Stimulated activated CD4-positive, alpha-beta T cell treated with anti-CD3 and anti-CD28 coated beads, Interleukin-15, amount 100 ng/mL, for 24 hours (primary cell): ENCODE results near the gene TCP11L2.
"Not testable (repeated sequence)": the region's sequence is repeated elsewhere in the genome, so short reads cannot be mapped to it uniquely, and the experiment has no call there.

Source experiments
- DNase-seq: peaks from one replicate; pipeline ENCODE4 v3.0.0-alpha.2; 2020

TCP11L2 gene

GRCh38 chr12:106284358-106285105, 18.0 kb upstream of the TCP11L2 start:
- no peak for DNase-seq

GRCh38 chr12:106285982-106286381, 16.6 kb upstream of the TCP11L2 start:
- DNase-seq: no peak

- DNase-seq: not testable (repeated sequence)
Measured at GRCh38 chr12:106286576-106287162, 15.9 kb upstream of the TCP11L2 start.

GRCh38 chr12:106287364-106287763, 15.2 kb upstream of the TCP11L2 start:
- no peak for DNase-seq

GRCh38 chr12:106288101-106288493, 14.4 kb upstream of the TCP11L2 start:
- no peak for DNase-seq

- DNase-seq: peak; percentile 48
Measured at GRCh38 chr12:106288494-106289195, 13.9 kb upstream of the TCP11L2 start.

GRCh38 chr12:106289196-106289681, 13.3 kb upstream of the TCP11L2 start:
- no peak for DNase-seq

GRCh38 chr12:106290666-106291065, 11.9 kb upstream of the TCP11L2 start:
- no peak for DNase-seq

- no peak for DNase-seq
Measured at GRCh38 chr12:106291342-106291741, 11.2 kb upstream of the TCP11L2 start.

- DNase-seq: no peak
Measured at GRCh38 chr12:106292339-106292738, 10.2 kb upstream of the TCP11L2 start.

- DNase-seq: no peak
Measured at GRCh38 chr12:106296179-106296877, 6.2 kb upstream of the TCP11L2 start.

- no peak for DNase-seq
Measured at GRCh38 chr12:106297075-106297474, 5.5 kb upstream of the TCP11L2 start.

GRCh38 chr12:106297681-106298080, 4.9 kb upstream of the TCP11L2 start:
- no peak for DNase-seq

- DNase-seq: no peak
Measured at GRCh38 chr12:106299202-106299774, 3.2 kb upstream of the TCP11L2 start.

GRCh38 chr12:106300761-106301160, 1.8 kb upstream of the TCP11L2 start:
- DNase-seq: no peak

GRCh38 chr12:106301241-106301610, 1.3 kb upstream of the TCP11L2 start:
- DNase-seq: no peak

GRCh38 chr12:106301611-106302321, 767 bp upstream of the TCP11L2 start:
- DNase-seq: peak; percentile 54

- DNase-seq: peak; percentile 83
Measured at GRCh38 chr12:106303202-106303820, 778 bp downstream of the TCP11L2 start.

- DNase-seq: peak; percentile 11
Measured at GRCh38 chr12:106304001-106304421, 1.5 kb downstream of the TCP11L2 start.

- DNase-seq: no peak
Measured at GRCh38 chr12:106304797-106305196, 2.3 kb downstream of the TCP11L2 start.

- DNase-seq: no peak
Measured at GRCh38 chr12:106305376-106305775, 2.8 kb downstream of the TCP11L2 start.

- no peak for DNase-seq
Measured at GRCh38 chr12:106307181-106307580, 4.6 kb downstream of the TCP11L2 start.
